ENCODE measurements around the gene OR2T29.
"Not testable (repeated sequence)": the region's sequence is repeated elsewhere in the genome, so short reads cannot be mapped to it uniquely, and the experiment has no call there.

GRCh38 chr1:248569049-248569448 is 6.5 kb upstream of the OR2T29 start:
- TF ChIP-seq POLR2AphosphoS5 (IDR thresholded peaks at IDR 0.05; ENCODE audit: borderline replicate concordance, low read depth, low read length); EZH2 (IDR thresholded peaks at IDR 0.05): not testable (repeated sequence)

All from SK-N-MC (cell line).